Retina (tissue), 1 donor: ENCODE measurements around the gene TOPBP1.
"Not testable (repeated sequence)": the region's sequence is repeated elsewhere in the genome, so short reads cannot be mapped to it uniquely, and the experiment has no call there.

ENCODE experiments used
- DNase-seq: peaks from one replicate; pipeline ENCODE4 v3.0.0-alpha.2; 2016

Gene TOPBP1

GRCh38 chr3:133673746-133674145, 12.0 kb upstream of the TOPBP1 start:
- no peak for DNase-seq

DNA sequence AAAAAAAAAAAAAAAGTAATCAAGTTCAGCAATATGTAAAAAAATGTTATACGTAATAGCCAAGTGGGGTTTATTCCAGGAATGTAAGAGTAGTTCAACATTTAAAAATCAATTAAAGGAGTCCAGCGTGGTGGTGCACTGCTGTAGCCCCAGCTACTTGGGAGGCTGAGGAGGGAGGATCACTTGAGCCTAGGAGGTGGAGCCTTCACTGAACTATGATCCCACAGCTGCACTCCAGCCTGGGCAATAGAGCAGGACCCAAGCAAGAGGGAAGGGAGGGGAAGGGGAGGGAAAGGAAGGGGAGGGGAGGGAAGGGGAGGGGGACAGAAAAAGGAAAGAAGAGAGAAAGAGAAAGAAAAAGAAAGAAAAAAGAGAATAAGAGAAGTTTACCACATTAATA, 10.7 kb upstream of the TOPBP1 start:
- no peak for DNase-seq

GRCh38 chr3:133670525-133670995, 8.8 kb upstream of the TOPBP1 start:
- no peak for DNase-seq

- DNase-seq, result no peak
Measured at GRCh38 chr3:133669949-133670524, 8.3 kb upstream of the TOPBP1 start.

- no peak for DNase-seq
Measured at GRCh38 chr3:133667118-133667517, 5.4 kb upstream of the TOPBP1 start.

- DNase-seq, result not testable (repeated sequence)
Measured at GRCh38 chr3:133665188-133665587, 3.4 kb upstream of the TOPBP1 start.

DNA sequence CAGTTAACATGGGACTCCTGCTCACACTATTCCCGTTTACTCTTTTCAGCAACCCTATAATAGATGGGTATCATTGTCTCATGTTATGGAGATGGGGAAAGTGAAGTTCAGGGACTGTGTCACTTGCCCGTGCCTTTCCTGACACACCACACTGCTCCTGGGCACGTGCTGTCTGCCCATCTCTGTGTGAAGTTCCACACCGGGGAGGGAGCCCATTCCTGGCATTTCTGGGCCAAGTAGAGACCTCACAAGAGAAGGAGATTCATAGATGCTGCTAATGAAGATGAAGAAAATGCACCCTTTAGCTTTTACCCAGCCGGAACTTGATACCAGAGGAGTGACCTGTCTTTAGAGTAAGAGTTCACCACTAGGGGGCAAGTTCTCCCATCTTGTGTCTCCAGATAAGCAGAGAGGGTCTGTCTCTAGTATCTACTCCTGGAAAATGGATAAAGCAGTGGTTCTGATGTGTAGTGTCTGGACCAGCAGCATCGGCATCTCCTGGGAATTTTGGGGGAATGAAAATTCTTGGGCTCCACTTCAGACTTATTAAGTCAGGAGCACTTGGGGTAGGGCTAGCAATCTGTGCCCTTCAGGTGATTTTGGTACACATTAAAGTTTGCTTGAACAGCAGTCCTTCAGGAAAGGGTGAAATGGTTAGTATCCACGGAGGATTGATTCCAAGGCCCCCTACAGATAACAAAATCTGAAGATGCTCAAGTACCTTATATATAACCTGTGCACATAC, 2.0 kb upstream of the TOPBP1 start:
- peak; percentile 67 for DNase-seq

- DNase-seq, result no peak
Measured at GRCh38 chr3:133662278-133662651, 524 bp upstream of the TOPBP1 start.

DNA sequence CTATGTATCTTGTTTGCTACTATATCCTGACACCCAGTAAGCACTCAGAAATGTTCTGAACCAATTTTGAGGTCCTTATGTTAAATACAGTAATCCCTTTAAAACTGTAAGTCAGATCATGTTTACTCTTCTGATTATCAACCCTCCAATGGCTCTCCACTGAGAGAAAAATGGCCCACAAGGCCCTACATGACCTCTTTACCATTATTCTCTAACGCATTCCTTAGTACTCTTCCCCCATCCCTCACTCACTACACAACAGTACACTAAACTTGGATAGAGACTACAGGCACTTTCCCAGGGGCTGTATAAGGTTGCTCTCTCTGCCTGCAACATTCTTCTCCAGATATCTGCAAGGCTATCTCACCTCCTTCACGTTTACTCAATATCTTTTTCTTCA, 1.9 kb downstream of the TOPBP1 start:
- DNase-seq, result no peak

DNA sequence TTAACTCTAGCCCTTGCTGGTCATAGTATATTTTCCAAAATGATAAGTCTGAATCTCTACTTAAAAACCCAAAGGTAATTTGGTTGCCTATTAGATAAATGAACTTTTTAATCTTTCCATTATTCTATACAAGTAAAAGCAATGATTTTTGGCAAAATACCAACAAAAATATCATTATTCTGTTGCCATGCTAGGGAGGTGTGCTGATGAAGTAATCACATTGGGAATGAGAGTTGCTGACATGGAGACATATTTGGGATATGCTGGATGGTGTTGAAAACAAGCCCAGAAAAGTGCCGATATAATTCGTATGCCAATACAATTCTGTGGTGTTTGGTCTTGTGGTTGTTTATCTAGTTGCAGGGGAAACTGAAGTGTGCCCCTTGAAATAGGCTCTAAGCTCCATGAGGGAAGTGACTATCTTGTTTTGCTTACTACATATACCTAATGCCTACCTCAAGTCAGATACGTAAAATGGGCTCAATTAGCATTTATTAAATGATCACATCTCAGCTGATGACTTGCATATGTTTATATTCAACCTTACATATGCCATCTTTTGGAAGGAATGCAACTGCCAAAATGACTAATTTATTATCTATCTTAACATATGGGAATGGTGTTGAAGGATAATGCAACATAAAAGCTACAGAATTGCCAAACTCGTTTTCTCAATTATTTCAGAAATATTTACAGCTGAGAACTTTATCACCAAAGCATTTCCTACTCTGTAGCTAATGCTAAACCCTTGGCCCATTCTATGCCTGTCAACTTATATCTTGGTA, 5.8 kb downstream of the TOPBP1 start:
- DNase-seq, result no peak

GRCh38 chr3:133649486-133650068, 12.2 kb downstream of the TOPBP1 start:
- no peak for DNase-seq

DNA sequence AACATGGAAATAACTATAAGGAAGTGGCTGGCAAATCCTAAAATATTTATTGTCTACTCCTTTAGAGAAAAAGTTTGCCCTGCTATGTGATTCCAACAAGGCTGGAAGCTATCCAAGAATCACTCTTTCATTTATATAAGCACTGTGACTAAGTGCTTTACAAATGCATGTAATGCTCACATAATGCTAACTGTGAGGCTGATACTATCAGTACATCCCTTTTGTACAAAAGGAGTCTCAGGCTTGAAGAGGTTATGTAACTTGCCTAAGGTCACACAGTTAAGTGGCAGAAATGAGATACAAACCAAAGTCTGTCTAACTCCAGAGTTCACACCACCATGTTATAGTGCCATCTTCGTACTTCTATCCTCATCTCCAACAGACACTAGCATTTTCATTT, 17.0 kb downstream of the TOPBP1 start:
- no peak for DNase-seq

DNA sequence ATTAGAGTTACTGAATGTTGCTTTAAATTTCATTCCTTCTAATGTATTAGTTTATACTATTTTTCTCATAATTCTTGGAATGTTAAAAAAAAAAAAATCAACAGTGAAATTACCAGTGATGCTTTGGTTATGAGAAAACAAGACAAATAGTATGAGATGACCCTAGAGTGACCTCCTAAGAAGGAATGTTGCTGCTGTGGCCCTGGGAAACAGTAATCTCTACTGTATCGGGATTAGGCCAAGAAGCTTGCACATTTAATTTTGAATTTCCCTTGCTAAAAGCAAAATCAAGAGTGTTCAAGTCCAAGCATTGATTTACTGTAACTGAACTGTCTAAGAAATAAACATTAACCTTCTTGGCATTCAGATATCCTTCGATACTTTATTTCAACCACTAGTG, 18.1 kb downstream of the TOPBP1 start:
- DNase-seq, result no peak

DNA sequence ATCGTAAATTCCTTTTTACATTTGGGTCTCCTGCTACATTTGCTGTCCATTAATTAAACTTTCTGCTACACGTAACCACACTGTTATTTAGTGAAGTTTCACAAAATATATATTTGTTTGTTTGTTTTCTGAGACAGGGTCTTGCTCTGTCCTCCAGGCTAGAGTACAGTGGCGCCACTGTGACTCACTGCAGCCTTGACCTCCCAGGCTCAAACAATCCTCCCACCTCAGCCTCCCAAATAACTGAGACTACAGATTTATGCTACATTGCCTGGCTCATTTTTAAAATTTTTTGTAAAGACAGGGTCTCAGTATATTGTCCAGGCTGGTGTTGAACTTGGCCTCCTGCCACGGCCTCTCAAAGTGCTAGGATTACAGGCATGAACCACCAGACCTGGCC, 20.5 kb downstream of the TOPBP1 start:
- DNase-seq, result no peak

DNA sequence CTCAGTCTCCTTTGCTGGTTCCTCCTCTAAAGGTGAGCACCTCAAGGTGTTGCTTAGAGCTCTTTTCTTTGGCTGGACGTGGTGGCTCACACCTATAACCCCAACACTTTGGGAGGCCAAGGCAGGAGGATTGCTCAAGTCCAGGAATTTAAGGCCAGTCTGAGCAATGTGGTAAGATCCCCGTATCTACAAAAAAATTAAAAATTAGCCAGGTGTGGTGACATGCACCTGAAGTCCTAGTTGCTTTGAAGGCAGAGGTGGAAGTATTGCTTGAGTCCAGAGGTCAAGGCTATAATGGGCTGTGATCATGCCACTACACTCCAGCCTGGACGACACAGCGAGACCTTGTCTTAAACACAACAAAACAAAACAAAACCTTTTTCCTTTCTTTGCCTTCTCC, 28.3 kb downstream of the TOPBP1 start:
- no peak for DNase-seq

- DNase-seq, result no peak
Measured at GRCh38 chr3:133629146-133629545, 32.6 kb downstream of the TOPBP1 start.

DNA sequence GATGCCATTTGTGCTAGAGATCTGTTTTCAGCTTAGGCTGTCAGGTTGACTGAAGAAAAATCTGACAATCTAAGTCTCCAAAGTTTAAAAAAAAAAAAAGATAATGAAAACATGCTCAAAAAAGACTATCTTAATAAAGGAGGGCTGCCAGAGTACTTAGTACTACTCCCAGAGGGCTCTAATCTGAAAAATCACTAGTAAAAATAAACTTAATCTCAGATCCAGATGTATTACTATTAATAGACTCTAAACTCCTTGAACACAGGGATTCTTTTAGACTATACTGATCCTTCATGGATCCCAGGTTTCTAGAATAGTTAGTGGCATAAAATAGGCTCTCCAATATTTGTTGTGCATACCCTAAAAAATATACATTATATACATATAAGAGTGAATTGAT, 34.0 kb downstream of the TOPBP1 start:
- DNase-seq, result no peak

DNA sequence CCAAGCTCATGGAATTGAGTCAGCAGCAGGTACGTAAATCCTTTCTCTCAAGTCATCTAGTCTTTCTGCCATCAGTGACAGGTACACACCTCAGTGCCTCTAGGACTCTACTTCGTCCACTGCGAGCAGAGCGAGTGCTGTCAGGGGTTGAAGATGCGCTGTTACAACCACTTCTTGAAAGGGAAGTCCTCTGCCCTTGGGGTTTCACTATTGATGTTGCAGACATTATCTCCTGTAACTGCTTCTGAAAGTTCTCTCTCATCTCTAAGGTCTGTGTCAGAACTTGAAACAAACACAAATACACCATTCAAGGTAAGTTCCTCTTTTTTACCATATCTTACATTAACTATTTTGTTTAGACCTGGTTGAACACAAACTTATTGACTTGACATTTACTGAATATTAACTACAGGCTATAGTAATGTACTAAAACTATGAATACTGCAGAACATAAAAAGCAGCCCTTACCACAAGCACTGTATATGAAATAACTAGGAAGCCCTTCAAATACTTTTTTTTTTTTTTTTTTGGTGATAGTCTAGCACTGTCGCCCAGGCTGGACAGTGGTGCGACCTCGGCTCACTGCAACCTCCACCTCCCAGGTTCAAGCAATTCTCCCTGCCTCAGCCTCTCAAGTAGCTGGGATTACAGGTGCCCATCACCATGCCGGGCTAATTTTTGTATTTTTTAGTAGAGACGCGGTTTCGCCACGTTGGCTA, 41.5 kb downstream of the TOPBP1 start:
- no peak for DNase-seq

- no peak for DNase-seq
Measured at GRCh38 chr3:133611534-133611933, 50.2 kb downstream of the TOPBP1 start.

DNA sequence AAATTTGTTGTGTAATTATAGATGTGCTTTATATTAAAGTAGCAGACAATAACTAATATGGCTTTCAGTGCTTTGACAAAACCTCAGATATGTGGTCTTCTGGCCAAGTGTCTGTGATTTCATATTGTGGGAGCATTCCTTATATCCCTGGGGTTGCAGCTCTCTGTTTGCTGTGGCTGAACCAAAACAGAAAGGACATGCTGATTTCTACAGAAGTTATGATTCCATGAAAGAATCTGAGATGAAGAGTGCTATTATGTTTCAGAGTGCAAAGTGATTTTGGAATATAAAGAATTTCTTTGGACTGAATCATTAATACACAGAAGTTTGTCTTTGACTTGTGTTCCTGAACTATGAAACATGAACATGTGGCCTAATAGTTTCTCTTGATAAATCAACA, 51.7 kb downstream of the TOPBP1 start:
- no peak for DNase-seq

- DNase-seq, result no peak
Measured at GRCh38 chr3:133608388-133608787, 53.4 kb downstream of the TOPBP1 start.

DNA sequence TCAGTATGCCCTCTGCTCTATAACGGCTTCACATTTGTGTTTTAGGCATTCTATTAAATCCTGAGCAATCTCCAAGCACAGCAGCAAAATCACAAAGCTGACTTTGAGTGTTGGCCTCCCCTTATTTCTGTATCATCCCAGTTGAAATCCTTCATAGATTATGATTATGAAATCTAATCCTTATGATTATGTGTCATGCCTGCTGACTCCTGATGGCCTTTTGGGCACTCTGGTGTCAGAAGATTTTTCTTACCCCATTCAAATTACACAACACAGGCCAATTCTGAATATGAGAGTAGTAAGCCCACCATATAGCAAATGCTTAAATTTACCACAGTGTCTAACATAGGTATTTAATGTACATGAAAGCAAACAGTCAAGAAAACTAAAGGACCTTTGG, 53.9 kb downstream of the TOPBP1 start:
- no peak for DNase-seq

- no peak for DNase-seq
Measured at GRCh38 chr3:133606902-133607301, 54.8 kb downstream of the TOPBP1 start.
